AG08396 (cell line): ENCODE data around the gene FAM53B.
A peak's percentile ranks its signal among the peaks of the same experiment; 100 is the strongest.

Experiments used
- DNase-seq: peaks from one replicate; pipeline ENCODE4 v3.0.0; 2012; ENCODE audit warnings: low spot score, mixed read lengths

FAM53B gene

DNA sequence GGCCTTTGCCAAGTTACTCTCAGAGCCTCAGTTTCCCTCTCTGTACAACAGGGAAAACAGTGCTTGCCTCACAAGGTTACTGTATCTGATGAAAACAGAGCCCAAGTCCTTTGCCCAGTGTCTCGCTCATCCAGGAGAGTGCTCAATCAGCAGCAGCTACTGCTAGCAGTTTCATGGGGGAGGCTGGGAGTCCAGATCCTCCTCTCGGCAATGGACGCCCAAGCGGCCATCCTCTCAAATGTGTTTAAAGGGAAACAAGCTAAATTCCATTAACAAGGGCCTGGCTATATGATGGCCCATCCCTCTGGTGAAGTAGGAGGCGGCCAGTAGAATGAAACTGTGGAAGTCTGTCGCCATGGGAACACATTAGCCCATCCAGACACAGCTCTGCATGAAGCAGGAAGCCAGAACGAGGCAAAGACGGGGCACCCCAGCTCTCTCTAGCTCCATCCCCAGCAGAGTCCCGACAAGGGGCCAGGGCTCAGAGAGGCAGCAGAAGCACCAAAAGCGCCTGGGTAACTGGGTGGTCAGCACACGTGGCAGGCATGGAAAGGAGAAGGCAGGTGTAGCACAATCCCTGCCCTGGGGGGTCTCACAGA, 35.2 kb downstream of the FAM53B start:
- DNase-seq = no peak

DNA sequence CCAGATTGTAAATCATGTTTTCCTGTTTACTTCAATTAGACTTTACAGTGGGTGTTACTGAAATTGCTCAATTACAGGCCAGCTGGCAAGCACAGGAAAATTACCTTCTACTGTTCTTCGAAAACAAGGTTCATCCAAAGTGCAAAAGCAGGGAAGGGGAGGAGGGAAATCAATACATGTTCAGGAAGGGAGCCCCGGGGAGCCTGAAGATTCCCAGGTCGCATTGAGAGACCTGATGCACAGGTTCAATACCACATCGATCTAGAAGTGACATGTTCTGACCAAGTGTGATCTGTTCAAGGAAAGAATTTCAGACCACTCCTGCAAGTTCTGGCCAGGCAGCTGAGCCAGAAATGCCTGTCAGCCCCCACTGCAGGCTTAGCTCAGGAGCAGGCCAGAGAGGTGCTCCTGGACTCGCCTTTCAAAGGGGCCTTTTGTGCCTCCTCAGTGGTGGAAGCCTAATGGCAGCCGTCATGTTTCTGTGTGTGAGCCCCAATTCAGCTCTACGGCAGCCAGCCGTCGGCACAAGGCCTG, 35.9 kb downstream of the FAM53B start:
- DNase-seq = no peak

DNA sequence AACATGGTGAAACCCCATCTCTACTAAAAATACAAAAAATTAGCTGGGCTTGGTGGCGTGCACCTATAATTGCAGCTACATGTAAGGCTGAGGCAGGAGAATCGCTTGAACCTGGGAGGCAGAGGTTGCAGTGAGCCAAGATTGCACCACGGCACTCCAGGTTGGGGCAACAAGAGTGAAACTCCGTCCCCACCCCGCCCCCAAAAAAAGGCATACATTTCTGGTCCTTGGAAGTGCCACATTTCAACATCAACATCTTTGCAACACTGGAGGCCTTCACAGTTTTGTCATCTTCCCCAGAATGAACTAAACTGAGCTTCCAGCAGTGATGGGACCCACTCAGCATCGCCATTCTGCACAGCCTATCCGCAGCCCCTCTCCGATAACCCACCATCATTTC, 36.6 kb downstream of the FAM53B start:
- no peak for DNase-seq

DNA sequence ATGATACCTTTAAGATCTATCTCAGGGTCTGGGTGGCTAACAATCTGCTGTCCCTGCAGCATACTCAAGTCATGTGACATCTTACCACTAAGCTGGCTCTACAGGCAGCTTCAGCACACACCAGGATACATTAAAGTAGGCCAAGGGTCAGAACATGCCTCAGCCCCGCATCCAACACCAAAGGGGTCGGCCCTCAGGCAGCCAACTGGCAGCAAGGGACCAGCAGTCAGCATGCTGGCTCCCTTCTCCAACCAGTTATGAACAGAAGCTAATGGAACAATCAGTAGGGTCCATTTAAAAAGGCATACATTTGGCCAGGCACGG, 37.1 kb downstream of the FAM53B start:
- no peak for DNase-seq

DNA sequence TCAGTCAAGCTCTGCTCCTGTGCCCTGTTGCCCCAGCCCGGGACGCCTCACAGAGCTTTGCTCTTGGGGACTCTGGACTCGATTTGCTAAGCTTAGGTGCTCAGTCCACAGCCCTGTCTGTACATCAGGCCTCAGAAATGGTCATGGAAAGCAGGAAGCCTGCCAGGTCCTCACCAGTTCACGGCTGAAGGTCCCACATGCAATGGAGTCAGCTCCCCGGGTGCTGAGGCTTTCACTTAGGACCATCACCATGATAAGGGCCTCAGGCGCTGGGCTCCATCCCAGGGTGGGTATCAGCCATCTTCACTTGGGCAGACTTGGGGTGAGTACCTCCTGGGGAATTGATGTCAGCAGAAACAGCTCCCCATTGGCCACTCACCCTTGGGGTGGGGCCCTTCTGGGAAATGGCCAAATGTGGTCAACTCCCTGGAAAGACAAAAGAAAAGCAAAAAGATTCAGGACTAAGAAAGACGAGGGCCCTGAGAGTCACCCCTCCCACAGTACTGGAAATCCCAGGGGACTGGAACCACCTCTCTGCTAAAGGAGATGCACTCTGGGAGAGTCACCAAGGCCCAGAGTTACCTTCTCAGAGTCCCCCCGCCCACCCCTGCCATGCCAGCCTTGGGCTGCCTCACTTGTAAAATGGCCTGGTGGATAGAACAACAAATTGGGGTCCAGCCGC, 37.6 kb downstream of the FAM53B start:
- no peak for DNase-seq

DNA sequence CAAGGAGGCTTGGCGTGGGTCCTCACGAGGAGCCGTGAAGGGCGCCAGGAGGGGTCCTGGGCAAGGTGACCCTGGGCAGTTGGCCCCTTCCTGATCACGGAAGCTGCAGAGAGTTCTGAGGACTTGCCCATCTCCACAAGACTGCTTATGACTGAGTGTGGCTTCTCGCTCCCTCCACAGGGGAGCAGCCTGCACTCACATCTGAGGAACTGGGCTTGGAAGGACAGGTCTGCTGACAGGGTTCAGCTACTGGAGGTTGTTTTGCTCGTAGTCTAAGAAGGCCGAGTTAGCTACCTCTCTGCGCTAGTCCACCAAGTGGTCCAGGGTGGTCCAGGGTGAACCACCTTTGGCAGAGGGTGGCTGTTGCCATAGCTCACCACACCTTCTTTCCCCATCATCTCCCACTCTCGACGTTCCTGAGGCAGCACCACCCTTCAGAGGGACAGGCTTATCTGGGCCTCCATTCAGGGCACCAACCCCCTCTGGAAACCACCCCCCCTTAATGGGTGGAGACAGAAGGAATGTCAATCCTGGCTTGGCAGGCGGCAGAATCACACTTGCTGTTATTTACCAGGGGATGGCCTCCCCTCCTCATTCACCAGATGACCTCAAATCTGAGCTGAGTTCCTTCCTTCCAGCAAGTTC, 38.2 kb downstream of the FAM53B start:
- DNase-seq = no peak

DNA sequence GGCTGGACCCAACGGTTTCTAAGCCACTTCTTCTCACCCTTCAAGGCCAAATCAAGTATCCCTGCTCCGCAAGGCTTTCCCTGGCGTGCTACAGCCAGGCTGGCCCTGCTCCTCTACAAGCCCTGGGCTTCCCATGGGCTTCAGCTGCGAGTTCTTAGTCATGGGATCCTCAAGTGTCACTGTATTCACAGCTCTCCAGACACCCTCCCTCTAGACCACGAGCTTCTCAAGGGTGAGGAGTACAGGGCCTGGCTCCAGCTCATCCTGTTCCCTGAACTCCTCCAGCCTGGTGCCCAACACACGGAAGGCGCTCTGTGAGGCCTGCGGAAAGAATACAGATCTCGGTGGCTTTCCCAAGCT, 38.8 kb downstream of the FAM53B start:
- DNase-seq = no peak

DNA sequence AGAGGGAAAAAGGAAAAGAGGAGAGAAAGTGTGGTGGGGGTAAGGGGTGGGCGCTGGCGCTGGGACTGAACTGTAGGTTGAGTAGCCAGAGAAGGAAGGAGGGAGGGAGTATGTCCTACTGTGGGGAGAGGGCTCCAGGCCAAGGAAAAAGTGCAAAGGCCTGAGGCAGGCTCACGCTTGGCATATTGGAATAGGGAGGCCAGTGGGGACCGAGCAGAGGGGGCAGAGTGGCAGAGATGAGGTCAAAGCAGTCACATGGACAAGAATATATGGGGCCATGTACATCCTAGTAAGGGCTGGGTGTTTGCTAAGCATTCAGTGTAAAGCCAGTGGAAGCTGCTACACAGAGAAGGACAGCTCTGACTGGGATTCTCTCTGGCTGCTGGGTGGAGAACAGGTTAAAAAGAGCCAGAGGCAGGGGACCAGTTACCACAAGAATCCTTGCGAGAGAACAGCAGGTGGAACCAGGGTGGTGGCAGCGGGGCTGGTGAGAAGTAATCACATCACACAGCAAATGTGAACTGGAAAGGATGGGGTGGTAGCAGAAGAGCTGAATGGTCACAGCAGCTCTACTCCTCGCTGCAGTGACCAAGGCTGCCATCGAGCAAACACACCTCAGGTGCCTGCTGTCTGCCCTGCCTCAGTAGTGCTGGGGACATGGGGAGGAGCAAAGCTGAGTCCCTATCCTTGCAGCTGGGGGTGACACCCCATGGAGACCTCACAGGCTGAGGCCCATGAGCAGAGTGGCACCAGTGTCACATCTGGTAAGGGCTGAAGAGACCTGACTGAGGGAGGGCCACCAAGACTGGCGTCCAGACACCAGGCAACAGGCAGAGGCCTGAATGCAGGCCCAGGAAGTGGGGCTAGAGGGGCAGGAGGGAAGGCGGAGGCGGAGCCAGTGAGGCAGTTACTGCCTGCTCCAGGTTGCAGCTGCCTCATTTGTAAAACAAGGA, 39.5 kb downstream of the FAM53B start:
- no peak for DNase-seq

DNA sequence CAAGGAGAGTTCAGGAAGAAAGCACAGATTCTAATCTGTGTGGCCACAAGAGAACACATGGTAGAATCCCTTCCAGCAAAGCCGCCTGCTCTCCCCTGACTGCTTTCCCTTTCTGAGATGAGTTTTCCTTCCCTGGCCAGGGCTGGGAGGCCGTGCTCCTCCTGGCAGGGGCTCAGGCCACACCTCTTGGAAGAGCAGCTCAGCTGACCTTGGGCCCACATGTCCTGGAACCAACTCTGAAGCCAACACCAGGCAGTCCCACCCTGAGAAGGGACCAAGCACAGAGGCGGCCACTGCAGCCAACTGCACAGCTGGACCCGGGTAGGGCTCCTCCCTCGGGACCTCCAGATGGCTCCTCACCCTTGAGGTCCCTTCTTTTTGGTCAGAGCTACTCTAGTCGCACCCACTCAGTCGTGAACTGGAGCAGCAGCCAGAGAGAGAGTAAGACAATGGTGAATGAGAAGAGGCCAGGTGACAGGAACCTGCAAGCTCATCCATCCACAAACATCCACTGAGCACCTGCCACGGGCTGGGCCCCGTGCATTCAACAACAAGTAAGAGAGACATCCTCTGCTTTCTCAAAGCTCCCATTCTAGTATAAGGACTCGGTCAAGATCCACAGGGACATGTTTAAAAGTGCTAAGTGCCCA, 40.3 kb downstream of the FAM53B start:
- DNase-seq = peak; percentile 40

DNA sequence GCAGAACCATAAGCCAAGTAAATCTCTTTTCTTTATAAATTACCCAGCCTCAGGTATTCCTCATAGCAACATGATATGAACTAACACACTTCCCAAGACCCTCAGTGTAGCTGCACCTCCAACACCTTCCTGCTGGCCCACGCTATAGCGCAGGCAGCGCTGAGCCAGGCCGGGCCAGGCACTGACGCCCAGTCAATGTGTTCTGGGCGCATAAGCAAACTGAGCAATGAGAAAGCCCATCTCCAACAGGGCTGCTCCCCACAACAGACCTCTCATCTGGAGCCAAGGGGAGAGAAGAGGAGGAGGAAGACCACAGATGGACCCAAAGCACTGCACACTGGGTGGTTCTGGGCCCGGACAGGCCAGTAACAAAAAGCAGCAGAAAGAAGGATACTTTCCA, 40.8 kb downstream of the FAM53B start:
- DNase-seq = no peak

DNA sequence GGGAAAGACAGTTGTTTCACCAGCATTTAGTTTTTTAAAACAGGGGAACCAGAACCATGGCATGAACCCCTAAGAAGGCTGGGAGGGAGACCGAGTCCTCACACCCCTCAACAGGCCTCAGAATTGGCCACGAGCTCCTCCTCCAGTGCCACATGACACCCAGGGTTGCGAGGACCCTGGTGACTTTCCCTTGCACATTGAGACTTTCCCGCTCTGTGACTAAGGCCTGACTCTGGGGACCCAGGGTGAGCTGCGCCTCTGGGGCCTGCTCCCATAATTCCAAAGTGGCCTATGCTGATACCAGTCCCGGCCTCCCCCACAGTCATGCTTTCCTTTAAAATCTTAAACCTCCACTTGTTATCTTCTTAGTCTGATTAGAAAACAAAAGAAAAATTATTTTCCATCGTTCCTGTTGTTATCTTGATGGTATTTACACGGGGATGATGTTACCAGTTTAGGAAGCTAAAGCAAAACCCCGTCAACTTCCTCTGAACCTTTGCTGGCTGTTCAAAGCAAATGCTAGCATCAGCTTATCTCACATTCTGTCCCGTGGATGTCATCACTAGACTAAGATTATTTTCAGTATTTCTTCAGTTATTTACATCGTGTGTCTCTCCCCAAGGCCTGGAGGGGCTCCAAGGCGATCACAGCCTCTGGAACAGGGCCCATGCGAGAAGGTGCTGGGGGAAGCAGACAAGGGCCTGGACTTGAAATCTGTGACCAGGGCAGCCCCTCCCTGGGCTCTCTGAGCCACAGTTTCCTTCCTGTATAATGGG, 42.1 kb downstream of the FAM53B start:
- DNase-seq = no peak

DNA sequence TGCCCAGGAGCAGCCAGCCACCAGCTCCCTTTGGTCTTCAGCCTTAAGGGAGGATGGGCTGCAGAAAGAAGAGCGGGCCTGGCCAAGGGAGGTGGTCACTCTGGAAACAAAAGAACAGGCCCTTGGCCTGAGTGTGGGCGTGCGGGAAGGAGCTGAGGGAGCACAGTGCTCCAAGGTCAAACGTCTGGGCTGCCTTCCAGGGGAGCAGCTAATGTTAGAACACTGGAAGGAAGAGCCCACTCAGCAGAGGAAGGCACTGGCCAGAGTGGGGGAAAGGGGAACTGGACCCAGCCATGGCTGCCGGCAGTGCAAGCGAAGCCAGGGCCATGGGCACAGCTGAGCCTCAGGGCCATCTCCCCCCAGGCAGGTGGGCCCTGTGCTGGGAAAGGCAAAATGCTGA, 42.7 kb downstream of the FAM53B start:
- DNase-seq = peak; percentile 63

DNA sequence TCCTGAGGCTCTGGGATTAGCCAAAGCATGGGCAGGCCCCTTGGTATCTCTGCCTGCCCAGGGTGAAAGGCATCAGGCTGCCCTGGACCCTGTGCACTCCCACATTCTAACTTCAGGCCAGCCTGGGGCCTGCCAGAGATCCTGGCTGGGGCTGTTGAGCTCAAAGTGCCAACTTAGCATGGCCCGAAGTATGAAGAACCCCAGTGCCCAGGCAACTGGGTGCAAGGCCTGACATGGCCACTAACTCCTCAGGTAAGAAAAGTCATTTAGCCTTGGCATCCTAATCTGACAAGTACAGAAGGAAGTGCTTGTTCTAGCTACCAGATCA, 43.2 kb downstream of the FAM53B start:
- no peak for DNase-seq

DNA sequence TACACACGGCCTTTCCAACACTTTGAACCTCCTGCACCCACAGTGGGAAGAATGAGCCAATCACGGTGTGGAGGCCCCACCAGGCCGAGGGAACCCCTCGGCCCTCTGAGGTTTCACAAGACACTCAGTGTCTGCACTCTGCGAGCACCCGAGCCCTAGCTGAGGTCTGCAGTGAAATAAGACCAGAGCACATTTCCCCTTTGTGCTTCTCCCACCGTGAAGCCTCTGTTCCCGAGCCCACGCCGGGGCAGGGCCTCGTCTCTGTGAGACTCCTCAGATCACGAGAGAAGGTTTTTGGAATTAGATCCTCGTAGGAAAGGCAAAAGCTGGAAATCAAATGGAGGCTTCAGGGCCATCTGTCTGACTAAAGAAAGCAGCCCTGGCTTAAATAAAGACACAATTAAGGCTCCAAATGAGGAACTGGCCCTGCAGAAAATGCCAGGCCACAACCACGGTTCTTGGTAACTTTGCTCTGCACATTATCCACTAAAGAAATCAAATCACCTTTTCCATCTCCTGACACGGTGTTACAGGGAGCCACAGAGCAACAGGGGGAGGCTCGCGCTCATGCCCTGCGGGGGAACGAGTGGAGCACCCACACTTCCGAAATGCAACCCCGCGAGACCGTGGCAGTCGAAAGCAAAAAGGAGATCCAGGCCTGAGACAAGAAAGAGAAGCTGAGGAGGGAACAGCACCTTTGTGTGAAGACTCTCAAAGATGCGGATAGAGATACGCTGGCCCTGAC, 43.7 kb downstream of the FAM53B start:
- no peak for DNase-seq

DNA sequence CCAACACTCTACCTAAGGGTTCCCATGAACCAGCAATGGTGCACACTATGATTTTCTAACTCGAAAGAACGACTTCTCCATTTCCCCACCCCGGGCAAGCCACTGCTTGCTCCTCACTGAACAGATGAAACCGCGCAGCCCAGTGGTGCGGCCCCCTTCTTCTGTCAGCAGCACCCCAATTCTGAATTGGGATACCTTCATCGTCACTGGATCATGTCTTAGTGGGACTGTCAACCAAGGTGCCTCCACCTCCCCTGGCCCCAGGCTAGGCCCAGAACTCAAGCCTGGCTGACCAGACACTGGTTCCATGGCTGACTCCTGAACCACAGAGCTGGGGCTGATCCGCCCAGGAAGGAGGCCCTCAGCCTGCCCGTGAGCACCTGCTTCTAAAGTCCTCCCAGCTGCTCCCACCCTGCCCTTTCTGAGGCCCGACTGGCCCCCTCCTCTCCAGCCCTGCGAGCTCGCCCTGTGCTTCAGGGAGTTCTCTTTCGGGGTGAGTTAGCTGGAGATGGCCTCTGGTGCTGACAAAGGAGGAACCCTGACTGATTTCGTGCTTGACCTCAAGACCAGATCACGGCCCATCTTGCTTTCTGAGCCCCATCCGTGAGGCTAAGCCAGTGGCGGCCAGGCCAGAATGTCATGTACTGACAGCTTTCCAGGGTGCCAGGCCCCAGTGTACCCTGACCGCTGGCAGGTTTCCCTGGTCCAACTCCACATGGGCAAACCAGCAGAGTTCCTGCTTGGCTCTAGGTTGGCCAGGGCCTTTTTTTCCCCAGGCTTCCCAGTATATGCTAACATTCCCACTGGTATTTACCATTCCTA, 44.5 kb downstream of the FAM53B start:
- no peak for DNase-seq

DNA sequence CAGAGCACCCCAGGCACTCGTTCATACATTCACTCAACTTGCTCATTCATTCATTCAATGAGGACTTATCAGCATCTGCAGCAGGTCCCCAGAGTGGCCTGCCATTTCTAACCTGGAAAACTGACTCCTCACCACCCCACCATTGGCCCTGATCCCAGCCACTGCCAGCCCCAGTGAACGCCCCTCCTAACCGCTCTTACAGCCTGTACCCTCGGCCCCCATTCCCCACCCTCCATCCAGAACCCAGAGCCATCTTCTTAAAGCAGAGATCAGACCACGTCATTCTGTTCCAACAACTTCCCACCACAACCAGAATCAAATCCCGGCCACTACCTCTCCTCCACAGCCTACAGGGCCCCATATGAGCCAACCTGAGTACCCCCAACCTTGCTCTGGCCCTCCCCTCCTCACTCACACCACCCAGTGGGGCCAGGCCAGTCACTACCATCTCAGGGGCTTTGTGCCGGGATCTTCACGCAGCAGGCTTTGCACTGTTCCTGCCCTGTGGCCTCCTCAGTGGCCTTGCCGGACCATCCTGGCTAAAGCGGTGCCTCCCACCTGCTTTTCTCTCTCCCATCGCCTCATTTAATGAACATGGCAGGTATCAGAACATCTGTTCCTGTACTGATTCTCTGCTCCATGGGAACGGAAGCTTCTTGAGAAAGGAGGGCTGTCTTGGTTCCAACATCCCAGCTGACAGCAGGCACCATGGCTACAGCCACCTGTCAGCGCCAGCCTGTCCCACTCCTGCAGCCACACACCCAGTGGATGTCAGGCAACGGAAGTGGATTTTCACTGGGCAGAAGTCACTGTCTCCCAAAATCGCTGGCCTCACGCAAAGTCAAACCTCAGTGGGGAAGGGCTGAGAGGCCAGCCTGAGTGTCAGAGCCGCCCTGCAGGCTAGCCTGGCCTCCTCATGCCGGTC, 45.4 kb downstream of the FAM53B start:
- DNase-seq = no peak

DNA sequence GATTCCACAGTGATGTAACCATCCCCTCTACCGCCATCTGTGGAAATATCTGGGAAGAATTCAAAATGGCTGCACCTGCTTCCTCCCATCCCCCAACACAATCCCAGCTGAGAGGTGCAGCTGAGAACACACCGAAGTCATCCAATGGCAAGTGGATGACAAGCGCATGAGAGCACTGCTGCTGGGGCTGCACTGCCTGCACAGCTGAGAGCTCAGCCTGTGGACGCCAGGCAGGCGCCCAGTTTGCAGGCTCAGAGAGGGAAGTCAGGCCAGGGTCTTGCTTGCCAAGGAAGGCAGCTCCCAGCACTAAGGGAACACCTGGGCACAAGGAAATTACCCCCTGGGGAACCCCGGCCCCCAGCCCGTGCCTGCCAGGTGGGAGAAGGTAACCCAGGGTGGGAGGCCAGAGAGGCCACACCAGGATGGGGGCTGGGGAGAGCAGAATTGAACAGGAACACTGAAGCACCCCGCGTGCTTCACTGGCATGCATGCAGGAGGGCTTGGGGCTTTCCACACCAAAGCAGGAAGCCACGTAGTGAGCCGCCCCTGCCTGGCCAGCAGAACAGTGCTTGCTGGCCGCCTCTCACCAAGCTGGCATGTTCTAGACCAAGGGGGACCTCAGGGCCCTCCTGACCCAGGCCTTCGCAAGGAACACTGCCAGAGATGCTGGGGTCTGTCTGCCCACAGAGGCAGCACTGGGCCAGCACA, 46.2 kb downstream of the FAM53B start:
- no peak for DNase-seq

DNA sequence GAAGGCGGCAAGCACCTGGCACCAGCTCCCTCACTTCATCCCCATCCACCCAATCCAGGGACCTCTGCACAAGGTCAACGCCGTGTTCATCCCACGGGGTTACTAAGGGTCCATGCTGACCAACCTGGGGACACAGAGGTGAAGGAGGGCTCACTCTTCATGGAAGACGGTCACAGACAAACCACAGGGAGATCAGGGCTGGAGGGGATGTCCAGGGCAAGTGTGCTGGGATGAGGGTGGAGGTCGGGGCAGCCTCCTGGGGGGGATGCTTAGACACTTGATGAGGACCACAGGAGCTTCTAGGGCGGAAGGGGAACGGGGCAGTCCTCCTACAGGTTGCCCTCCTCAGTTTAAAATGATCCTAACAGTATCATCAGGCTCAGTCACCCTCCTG, 46.7 kb downstream of the FAM53B start:
- no peak for DNase-seq
